ENCODE data around the gene ZYG11A.

ZYG11A gene

GRCh38 chr1:52919723-52920483, 77.3 kb downstream of the ZYG11A start:
- no peaks in the 10 kb centered on the region for H3K9me3 ChIP-seq (ENCODE audit: control insufficient read depth, insufficient read depth, low read length)
- no peaks in the 10 kb centered on the region for H3K79me2 ChIP-seq (ENCODE audit: control insufficient read depth, low read length)
- no peaks in the 10 kb centered on the region for H3K27me3 ChIP-seq (ENCODE audit: control insufficient read depth, low read length)
- no peaks in the 10 kb centered on the region for H3K9me2 ChIP-seq (replicated peaks; ENCODE audit: control insufficient read depth, low read length)
- H3K4me1 ChIP-seq (ENCODE audit: control insufficient read depth, low read length): no peaks in the 10 kb centered on the region
- no peak overlapping the region for H3K4me2 ChIP-seq (ENCODE audit: low read length)
- TF ChIP-seq CTCF (IDR thresholded peaks at IDR 0.05; ENCODE audit: low read depth, low read length, poor library complexity, severe bottlenecking): no peak
- no peak for TF ChIP-seq EZH2phosphoT487 (IDR thresholded peaks at IDR 0.05; ENCODE audit: borderline replicate concordance, low read length)
- H4K20me1 ChIP-seq (ENCODE audit: control insufficient read depth, insufficient read depth, low read depth, low read length): no peaks in the 10 kb centered on the region
- no peak overlapping the region for H3K27ac ChIP-seq (ENCODE audit: low read depth, low read length)
- H3K4me3 ChIP-seq (ENCODE audit: low read length): no peak overlapping the region
- H3F3A ChIP-seq (ENCODE audit: control insufficient read depth, insufficient read depth): no peaks in the 10 kb centered on the region
- no peaks in the 10 kb centered on the region for H3K36me3 ChIP-seq (ENCODE audit: control insufficient read depth, low read length)

- Histone ChIP-seq H3K9me2 (replicated peaks; ENCODE audit: control insufficient read depth, low read length) (no peaks in the 10 kb centered on the region), H3K27me3 (ENCODE audit: control insufficient read depth, low read length) (no peaks in the 10 kb centered on the region), H3K4me2 (ENCODE audit: low read length) (no peak overlapping the region), H3K4me3 (ENCODE audit: low read length) (no peak overlapping the region), H3K79me2 (ENCODE audit: control insufficient read depth, low read length) (no peaks in the 10 kb centered on the region), H3K9me3 (ENCODE audit: control insufficient read depth, insufficient read depth, low read length) (no peaks in the 10 kb centered on the region), H3K27ac (ENCODE audit: low read depth, low read length) (no peak overlapping the region), H3K36me3 (ENCODE audit: control insufficient read depth, low read length) (no peaks in the 10 kb centered on the region), H4K20me1 (ENCODE audit: control insufficient read depth, insufficient read depth, low read depth, low read length) (no peaks in the 10 kb centered on the region), H3F3A (ENCODE audit: control insufficient read depth, insufficient read depth) (no peaks in the 10 kb centered on the region), H3K4me1 (ENCODE audit: control insufficient read depth, low read length) (no peaks in the 10 kb centered on the region)
- no peak for TF ChIP-seq EZH2phosphoT487 (IDR thresholded peaks at IDR 0.05; ENCODE audit: borderline replicate concordance, low read length)
- TF ChIP-seq CTCF (IDR thresholded peaks at IDR 0.05; ENCODE audit: low read depth, low read length, poor library complexity, severe bottlenecking): no peak
Measured at GRCh38 chr1:52920791-52921291, 78.3 kb downstream of the ZYG11A start.

- Histone ChIP-seq H3K4me1 (ENCODE audit: control insufficient read depth, low read length) (no peaks in the 10 kb centered on the region), H3K9me3 (ENCODE audit: control insufficient read depth, insufficient read depth, low read length) (no peaks in the 10 kb centered on the region), H4K20me1 (ENCODE audit: control insufficient read depth, insufficient read depth, low read depth, low read length) (no peaks in the 10 kb centered on the region), H3K36me3 (ENCODE audit: control insufficient read depth, low read length) (no peaks in the 10 kb centered on the region), H3K27ac (ENCODE audit: low read depth, low read length) (no peak overlapping the region), H3K9me2 (replicated peaks; ENCODE audit: control insufficient read depth, low read length) (no peaks in the 10 kb centered on the region), H3F3A (ENCODE audit: control insufficient read depth, insufficient read depth) (no peaks in the 10 kb centered on the region), H3K4me2 (ENCODE audit: low read length) (no peak overlapping the region), H3K27me3 (ENCODE audit: control insufficient read depth, low read length) (no peaks in the 10 kb centered on the region), H3K4me3 (ENCODE audit: low read length) (no peak overlapping the region), H3K79me2 (ENCODE audit: control insufficient read depth, low read length) (no peaks in the 10 kb centered on the region)
- TF ChIP-seq CTCF (IDR thresholded peaks at IDR 0.05; ENCODE audit: low read depth, low read length, poor library complexity, severe bottlenecking) (no peak), EZH2phosphoT487 (IDR thresholded peaks at IDR 0.05; ENCODE audit: borderline replicate concordance, low read length) (no peak)
Measured at GRCh38 chr1:52925571-52926005, 83.0 kb downstream of the ZYG11A start.
